GM21529 (cell line): ENCODE measurements around the gene RIT2.
"Not testable (repeated sequence)": the region's sequence is repeated elsewhere in the genome, so short reads cannot be mapped to it uniquely, and the experiment has no call there.

ENCODE experiments used
- ATAC-seq: cut with Tn5 transposase; IDR thresholded peaks from one replicate; pipeline ENCODE4 v1.9.1; 2021; ENCODE audit not compliant: unreplicated experiment

Gene RIT2

GRCh38 chr18:42778445-42779042, 336.9 kb downstream of the RIT2 start:
- no peak for ATAC-seq

DNA sequence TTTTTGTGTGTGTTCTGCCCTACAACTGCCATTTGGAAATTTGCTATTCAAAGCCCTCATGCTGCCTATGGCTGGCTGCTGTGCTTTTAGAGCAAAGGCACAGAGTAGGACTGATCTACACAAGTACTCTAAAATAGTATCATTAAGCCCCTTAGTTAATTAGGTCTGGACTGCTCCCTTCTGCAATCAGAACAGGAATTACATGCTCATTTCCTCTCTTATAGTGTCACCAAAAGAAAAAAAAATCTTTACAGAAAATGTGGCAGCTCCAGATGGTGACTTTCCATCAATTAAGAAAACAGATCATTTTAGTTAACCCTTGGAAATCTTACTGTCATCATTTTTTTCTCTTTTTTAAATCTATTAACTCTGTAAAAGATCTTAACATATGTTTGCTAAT, 337.5 kb downstream of the RIT2 start:
- ATAC-seq: no peak

GRCh38 chr18:42773870-42774269, 341.6 kb downstream of the RIT2 start:
- ATAC-seq: no peak

DNA sequence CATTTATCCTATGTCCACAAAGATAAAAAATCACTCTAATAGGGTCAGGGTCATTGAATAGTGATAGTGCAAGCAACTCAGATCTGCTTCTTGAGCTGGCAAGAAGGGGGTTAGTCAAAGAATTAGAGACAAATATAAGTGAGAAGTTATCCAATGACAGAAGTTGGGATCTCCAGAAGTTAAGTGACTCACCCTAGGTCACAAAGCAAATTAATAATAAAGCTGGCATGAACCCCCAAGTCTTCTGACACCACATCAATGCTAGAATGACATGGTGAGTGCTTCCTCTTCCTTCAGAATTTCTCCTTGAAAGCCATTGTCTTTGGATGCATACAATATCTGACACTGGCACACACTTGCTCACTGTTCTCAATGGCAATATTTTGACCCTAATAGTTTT, 343.5 kb downstream of the RIT2 start:
- no peak for ATAC-seq

DNA sequence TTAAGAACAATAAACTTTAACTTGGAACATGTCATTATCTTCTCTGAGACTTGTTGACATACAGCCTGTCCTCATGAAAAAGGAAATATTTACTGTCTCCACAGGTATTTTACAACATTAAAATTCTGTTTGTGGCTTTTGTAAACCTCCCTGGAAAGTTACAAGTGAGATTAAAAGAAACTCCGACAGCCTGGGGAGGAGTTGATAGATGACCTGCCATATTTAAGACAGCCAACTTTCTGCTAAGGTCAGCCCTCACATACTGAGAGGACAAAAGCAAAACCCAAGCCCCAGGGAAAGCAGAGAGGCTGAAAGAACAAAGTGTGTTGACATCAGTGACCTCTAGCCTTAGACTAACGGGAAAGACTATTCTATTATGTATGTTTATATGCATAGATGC, 350.2 kb downstream of the RIT2 start:
- ATAC-seq: no peak

DNA sequence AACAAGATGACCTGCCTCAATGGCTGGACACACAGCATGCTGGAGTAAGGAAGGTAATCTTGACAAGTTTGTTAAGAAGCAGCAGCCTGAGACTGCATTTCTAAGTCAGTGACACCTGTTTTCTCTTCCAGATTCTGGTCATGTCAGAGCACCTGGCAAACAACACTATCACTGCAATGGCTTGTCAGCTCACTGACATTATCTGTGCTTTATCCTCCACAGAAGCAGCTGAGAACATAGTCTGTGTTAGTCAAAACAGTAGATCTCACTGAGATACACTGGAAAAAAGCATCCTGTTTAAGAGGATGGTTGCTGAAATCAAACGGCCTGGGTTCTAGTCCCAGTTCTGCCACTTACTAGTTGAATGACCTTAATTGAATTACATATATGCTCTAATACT, 355.2 kb downstream of the RIT2 start:
- no peak for ATAC-seq

DNA sequence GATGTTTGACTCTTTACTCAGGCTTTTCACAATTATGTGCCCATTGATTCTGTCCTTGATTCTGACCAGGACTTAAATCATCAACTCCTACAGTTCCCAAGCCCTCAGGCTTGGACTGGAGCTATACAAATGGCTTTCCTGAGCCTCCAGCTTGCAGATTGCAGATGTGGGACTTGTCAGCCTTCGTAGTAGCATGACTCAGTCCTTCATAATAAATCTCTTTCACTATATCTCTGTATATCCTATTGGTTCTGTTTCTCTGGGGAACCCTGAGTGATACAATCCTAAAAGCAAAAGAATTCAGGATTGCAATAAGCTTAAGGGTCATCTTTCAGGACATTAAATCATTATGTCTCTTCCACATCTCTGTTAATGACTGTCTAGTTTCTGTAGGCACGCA, 356.6 kb downstream of the RIT2 start:
- no peak for ATAC-seq

DNA sequence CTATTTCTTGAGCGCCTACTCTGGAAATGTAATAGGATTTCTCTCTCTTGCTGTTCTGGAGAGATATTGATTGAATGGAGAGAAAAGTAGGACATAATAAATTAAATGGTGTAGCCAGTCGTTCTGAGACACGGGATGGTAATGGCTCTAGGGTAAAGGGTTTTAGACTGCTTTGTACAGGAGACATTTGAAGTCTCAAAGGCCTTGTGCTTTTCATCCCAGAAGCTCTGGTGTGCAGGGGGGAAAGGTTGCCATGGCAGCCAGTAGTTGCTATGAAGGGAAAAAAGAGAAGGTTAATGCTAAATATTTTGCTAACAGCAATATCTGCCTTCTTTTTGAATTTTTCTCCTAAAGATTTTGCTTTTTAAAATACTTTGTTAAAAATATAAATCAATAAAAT, 359.3 kb downstream of the RIT2 start:
- no peak for ATAC-seq

DNA sequence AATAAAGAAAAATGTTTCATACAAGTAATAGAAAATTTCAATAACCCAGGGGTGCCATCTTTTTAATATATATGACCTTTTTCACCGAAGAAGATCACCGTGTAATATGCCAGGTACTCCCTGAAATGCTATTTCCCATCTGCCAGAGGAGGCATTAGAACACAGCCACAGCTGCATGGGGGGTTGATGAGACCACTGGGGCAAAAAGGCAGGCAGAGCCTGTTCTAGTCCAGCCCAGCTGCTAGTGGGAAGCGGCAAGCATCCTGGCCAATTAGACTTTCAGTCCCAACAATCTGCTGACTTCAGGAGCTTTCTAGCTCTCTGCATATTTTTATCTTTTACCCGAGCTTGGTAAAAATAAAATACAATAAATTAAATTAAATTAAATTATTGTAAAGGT, 362.6 kb downstream of the RIT2 start:
- no peak for ATAC-seq

DNA sequence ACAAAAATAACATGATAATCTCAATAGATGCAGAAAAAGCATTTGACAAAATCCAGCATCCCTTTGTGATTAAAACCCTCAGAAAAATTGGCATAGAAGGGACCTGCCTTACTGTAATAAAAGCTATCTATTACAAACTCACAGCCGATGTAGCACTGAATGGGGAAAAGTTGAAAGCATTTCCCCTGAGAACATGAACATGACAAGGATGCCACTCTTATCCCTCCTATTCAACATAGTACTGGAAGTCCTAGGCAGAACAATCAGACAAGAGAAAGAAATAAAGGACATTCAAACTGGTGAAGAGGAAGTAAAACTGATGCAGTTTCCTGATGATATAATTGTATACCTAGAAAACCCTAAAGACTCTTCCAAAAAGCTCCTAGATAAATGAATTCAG, 368.7 kb downstream of the RIT2 start:
- ATAC-seq: no peak

DNA sequence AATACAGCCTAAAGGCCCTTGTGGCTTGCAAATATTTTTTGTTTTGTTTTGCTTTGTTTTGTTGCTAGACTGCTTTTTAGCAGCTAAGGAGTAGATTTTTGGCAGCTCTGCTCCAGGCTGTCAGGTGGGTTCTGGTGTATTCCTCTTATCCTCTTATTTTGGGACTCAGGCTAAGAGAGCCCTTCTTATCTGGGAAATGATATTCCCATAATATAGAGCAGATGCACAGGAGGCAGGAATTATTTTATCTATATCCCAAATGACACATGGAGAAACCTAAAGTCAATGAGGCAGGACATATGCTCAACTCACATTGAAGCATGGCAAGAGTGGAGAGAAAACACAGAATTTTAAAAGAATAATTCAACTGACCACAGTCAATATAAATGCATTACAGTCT, 369.6 kb downstream of the RIT2 start:
- no peak for ATAC-seq

DNA sequence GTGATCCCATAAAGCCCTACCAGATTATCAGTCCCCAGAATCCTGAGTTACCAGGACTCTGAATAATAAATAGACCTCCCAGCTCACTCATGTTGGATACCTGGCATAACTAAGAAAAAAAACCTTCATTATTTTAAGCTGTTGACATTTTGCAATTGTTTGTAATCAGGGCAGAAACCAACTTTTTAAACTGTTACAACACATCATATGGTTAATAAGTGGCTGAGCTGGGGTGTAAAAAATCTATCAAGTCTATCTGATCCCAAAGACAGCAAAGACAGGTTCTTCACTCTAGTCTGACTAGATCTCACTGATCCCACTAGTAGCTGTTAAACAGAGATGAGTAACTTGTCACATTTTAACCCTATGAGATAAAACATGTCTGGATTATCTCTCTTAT, 370.3 kb downstream of the RIT2 start:
- ATAC-seq: no peak

DNA sequence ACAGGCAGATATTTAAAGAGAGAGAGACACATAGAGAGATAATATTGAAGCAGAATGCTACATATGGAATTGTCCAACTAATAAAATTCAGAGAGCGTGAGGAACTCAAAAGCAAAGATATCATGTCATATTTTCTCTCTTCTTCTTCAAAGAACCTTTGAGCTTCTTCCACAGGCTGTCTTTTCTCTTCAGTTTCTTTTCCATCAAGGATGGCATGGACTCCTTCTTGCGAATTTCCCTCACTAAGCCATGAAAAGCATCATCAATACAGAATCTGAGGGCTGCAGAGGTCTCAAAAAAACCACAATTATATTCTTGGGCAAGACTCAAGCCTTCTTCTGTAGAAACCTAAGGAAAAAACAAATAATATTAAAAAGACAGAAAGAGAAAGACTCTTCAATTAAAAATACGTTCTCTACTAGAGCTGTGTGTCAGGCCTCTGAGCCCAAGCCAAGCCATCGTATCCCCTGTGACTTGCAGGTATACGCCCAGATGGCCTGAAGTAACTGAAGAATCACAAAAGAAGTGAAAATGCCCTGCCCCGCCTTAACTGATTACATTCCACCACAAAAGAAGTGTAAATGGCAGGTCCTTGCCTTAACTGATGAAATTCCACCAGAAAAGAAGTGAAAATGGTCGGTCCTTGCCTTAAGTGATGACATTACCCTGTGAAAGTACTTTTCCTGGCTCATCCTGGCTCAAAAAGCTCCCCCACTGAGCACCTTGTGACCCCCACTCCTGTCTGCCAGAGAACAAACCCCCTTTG, 371.9 kb downstream of the RIT2 start:
- ATAC-seq: no peak

DNA sequence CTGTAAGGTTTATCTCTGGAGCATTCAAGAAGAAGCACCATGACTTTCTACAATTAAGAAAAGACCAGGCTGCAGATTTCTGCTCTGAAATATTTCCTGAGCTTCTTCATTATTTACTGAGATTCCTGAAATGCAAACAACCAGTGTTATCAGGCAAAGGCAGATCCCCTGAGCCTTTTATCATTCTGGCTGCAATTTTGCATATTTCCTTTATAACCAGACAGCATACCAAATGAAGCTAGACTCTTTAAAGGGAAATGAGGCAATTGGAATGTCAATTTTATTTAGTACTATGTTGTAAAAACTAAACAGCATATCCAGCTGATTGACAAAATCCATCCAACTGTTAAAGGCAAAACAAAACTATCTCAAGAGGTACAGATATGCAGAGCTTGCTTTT, 372.5 kb downstream of the RIT2 start:
- ATAC-seq: no peak

- ATAC-seq: no peak
Measured at GRCh38 chr18:42742474-42742873, 373.0 kb downstream of the RIT2 start.

DNA sequence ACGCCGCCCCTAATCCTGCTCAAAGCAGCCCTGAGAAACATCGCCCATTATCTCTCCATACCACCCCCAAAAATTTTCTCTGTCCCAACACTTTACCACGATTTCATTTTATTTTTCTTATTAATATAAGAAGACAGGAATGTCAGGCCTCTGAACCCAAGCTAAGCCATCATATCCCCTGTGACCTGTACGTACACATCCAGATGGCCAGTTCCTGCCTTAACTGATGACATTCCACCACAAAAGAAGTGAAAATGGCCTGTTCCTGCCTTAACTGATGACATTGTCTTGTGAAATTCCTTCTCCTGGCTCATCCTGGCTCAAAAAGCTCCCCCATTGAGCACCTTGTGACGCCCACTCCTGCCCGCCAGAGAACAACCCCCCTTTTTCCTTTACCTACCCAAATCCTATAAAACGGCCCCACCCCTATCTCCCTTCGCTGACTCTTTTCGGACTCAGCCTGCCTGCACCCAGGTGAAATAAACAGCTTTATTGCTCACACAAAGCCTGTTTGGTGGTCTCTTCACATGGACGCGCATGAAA, 373.6 kb downstream of the RIT2 start:
- not testable (repeated sequence) for ATAC-seq

DNA sequence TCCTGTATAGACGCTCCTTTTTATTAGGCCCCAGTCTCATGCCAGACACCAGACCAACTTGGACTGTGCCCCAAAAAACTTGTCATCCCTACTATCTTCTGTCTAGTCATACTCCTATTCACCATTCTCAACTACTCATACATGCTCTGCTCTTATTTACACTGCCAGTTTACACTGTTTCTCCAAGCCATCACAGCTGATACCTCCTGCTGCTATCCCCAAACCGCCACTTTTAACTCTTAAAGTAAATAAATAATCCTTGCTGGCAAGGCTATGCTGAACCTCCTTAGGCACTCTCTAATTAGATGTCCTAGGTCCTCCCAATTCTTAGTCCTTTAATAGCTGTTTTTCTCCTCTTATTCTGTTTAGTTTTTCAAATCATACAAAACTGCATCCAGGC, 374.2 kb downstream of the RIT2 start:
- not testable (repeated sequence) for ATAC-seq

GRCh38 chr18:42736074-42736473, 379.4 kb downstream of the RIT2 start:
- no peak for ATAC-seq

- no peak for ATAC-seq
Measured at GRCh38 chr18:42734520-42734919, 381.0 kb downstream of the RIT2 start.

DNA sequence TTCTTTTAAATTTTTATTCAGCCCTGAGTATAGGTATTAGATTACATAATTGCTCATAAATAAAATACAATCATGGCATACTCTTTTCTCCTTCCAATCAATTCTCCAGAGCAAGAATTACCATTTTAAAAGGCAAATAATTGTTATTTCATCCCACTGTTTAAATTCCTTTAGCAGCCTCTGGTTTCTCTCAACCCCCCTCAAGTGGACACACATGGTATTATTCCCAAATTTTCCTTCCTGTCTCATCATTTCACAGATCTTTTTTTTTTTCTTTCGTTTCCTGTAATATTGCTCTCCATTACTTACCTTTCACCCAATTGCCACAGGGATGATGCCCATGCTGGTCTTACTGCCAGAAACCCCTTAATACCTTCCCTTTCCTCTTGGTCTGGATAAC, 385.2 kb downstream of the RIT2 start:
- ATAC-seq: no peak

- ATAC-seq: no peak
Measured at GRCh38 chr18:42719221-42719620, 396.3 kb downstream of the RIT2 start.

GRCh38 chr18:42712065-42712464, 403.4 kb downstream of the RIT2 start:
- no peak for ATAC-seq

DNA sequence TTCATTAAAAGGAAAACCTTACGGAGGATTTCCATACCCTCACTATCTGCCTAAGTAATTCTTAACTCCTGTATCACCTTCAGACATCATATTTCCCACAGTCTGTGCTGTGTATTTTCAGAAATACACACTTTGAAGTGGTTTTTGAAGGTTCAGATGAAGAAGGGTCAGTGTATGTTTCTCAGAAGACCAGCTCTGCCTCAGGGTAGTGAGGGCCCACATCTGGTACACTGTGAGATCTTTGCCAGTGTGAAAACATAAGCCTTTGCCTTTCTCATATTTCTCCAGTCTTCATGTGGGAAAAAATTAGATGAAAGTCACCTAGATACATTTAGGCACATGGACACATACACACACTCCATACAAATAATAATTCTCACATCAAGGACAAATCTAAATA, 408.4 kb downstream of the RIT2 start:
- ATAC-seq: no peak
